GM19463 (cell line): ENCODE data around the gene FAM111A.

Experiments used
- ATAC-seq: cut with Tn5 transposase; IDR thresholded peaks from one replicate; pipeline ENCODE4 v1.9.1; 2021; ENCODE audit warnings: mild to moderate bottlenecking, moderate library complexity; ENCODE audit not compliant: unreplicated experiment

The FAM111A gene

DNA sequence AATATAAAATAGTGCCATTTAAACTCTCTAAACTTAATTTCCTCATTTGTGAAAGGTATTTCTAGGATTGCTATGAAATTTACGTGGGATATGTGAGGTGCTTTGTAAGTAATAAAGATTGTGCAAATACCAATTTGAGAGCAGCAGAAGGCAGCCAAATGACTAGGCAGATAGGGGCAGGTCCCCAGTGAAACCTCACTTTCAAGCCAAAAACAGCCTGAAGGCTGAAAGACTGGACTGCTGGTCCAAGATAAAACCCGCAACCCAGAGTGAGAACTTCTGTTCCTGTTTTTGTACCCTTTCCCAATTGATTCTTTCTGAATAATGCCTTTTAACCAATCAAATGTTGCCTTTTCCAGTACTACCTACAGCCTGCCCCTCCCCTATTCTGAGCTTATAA lies 36.5 kb downstream of the FAM111A start:
- no peak for ATAC-seq

GRCh38 chr11:59180168-59180776 lies 37.6 kb downstream of the FAM111A start:
- ATAC-seq: no peak

DNA sequence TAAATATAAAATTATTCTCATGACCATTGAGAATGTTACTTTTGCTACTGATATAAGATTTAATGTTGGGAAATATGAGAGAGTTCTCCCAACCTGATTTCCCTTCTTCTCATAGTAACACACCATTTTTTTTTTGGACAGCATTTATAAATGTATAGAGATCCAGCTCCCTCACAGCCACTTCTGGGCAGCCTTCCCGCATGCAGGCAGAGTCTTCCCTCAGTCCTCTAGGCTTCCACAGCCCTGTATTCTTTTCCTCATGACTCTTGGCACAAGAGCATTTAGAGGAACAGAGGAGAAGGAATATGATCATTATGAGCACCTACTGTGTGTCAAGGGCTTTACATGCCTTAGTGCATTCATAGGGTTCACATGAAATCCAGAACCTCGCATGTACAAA lies 38.3 kb downstream of the FAM111A start:
- no peak for ATAC-seq

DNA sequence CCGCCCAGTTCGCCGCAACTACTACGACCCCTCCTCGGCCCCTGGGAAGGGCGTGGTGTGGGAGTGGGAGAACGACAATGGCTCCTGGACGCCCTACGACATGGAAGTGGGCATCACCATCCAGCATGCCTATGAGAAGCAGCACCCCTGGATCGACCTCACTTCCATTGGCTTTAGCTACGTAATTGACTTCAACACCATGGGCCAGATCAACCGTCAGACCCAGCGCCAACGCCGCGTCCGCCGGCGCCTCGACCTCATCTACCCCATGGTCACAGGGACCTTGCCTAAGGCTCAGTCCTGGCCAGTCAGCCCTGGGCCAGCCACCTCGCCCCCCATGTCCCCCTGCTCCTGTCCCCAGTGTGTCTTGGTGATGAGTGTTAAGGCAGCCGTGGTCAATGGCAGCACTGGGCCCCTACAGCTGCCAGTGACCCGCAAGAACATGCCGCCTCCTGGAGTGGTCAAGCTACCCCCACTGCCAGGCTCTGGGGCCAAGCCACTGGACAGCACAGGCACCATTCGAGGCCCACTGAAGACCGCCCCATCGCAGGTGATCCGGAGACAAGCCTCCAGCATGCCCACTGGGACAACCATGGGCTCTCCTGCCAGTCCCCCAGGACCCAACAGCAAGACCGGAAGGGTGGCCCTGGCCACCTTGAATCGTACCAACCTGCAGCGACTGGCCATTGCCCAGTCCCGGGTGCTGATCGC lies 39.2 kb downstream of the FAM111A start:
- ATAC-seq: no peak

GRCh38 chr11:59182457-59183151 lies 39.9 kb downstream of the FAM111A start:
- no peak for ATAC-seq

- no peak for ATAC-seq
Observed at GRCh38 chr11:59183771-59184170, 41.1 kb downstream of the FAM111A start.

GRCh38 chr11:59184691-59185339 lies 42.2 kb downstream of the FAM111A start:
- no peak for ATAC-seq

DNA sequence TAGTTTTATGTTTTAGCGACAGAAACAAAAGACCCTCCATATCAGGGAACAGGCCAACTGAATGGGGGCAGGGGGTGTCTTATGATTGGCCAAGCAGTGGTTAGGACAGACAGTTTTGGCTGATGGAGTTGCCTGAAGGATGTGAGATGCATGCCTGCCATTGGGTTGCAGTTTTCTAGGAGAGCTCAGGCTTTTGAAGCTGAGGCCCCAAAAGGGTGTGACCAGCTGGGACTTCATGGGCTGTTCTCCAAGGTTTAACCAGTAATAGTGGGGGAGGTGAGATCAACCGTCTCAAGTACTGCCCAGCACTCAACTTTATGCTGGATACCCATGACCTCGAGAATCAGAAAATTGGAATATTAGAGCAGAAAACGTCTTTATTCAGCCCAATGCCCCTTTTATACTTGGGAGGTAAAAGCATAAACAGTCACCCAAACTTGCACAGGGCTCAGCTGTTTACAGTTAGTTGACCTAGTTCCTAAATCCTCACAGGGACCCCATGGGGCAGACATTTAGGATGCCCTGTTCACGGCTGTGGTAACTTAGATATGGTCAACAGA lies 42.8 kb downstream of the FAM111A start:
- no peak for ATAC-seq

- peak; percentile 75 for ATAC-seq
Observed at GRCh38 chr11:59186130-59186594, 43.5 kb downstream of the FAM111A start.

DNA sequence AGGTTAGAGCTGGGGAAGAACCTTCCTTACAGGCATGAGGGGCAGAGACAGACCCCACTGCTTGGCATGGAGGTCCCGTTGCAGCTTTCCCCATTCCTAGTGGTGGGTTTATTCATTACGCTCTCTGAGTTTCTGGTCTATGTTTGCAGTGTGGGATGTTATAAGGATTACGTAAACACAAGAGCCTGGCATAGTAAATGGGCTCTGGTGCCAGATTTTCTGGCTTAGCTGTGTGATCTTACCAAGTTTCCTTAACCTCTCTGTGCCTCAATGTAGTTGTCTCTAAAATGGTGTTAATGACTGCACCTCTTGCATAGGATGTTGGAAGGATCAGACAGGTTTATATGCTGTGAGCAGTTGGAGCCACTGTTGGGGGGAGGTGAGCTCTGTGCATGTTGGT lies 44.4 kb downstream of the FAM111A start:
- ATAC-seq: no peak

- no peak for ATAC-seq
Observed at GRCh38 chr11:59187587-59187986, 44.9 kb downstream of the FAM111A start.

DNA sequence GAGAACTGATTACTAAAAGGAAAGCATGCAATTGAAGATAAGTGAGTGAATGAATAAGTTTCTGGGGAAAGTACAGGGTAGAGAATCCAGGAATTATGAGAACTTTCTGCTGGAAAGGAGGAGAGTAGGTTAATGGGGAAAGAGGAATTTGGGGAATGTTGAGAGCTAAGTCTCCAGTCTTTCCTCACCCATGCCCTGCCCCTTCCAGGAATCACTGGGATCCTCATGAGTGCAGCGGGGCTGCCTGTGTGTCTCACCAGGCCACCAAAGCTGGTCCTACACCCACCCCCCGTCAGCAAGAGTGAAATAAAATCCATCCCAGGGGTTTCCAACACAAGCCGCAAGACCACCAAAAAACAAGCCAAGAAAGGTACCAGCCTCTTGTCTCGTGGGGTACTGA lies 46.3 kb downstream of the FAM111A start:
- no peak for ATAC-seq

- no peak for ATAC-seq
Observed at GRCh38 chr11:59189986-59190385, 47.3 kb downstream of the FAM111A start.

DNA sequence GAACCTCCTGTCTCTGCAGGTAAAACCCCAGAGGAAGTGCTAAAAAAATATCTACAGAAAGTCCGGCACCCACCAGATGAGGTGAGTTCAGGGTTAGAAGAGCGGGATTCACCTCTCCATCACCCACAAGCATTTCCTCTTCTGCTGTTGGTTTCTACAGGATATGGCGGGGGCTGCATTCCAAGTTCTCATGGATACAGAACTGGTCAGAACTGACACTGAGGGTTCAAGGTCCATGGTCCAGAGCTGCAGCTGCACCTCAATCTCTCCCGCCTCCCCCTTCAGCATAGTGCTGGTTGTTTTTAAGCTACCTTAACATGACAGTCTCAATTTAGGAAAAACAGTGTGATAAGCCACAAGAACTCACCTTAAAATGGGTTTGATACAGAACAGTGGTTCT lies 48.4 kb downstream of the FAM111A start:
- ATAC-seq: no peak

DNA sequence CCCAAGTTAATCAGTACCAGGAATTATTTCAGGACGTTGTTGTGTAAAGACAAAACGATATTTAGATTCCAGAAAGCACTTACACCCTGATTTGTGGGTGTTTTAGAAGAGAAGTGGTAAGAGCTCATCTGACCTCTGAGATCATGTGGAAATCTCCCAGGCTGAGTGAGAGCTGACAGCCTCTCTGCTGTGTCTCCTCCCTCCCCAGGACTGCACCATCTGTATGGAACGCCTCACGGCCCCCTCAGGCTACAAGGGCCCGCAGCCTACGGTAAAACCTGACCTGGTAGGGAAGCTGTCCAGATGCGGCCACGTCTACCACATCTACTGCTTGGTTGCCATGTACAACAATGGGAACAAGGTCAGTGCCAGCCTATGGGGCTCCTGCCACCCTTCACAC lies 49.2 kb downstream of the FAM111A start:
- ATAC-seq: no peak

GRCh38 chr11:59192446-59193020 lies 49.9 kb downstream of the FAM111A start:
- no peak for ATAC-seq

GRCh38 chr11:59193587-59194130 lies 51.0 kb downstream of the FAM111A start:
- no peak for ATAC-seq

DNA sequence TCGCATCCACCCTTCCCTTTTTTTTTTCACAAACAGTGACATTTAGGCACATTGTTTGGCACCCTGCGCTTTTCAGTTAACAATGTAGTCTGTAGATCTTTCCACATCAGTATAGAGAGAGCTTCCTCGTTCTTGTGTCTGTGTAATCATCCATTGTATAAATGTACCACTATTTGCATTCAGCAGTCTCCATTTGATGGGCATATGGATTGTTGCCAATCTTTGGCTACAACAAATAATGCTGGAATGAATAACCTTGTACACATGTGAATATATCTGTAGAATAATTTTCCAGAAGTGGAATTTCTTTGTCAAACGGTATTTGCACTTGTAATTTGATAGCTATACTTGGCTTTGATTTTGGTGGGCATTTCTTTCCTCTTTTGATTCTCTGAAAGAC lies 52.9 kb downstream of the FAM111A start:
- no peak for ATAC-seq

- no peak for ATAC-seq
Observed at GRCh38 chr11:59196777-59197176, 54.1 kb downstream of the FAM111A start.

DNA sequence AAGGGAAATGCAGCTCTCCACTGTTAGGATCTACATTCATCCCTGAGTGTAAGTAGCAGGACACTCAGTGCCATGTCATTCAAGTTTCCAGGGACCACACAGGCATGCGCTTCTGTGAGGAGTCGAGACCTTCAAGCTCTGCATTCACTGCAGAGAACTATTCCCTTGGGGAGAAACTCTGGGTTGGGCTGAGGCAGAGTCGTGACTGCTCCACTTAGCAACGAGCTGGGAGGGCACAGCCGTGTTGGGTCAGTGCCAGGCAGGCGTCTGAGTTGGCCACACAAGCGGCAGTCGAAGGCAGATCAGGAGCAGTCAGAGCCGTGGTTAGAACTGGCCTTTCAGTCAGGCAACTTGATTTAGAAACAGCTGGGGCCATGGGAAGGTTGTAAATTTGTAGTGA lies 55.3 kb downstream of the FAM111A start:
- no peak for ATAC-seq

- ATAC-seq: no peak
Observed at GRCh38 chr11:59198726-59199125, 56.1 kb downstream of the FAM111A start.
